GM12873 (cell line): ENCODE results near the gene TBC1D16.

Experiments used
- CTCF ChIP-seq: IDR thresholded peaks from 2 replicates; pipeline ENCODE4 v1.5.1; 2012; ENCODE audit warnings: low read depth, mild to moderate bottlenecking, moderate library complexity, low read length, control low read depth; ENCODE audit not compliant: insufficient read depth; ENCODE audit errors: missing control alignments

The TBC1D16 gene

GRCh38 chr17:79943347-79944241 is 92.1 kb downstream of the TBC1D16 start:
- TF ChIP-seq CTCF: no peak

GRCh38 chr17:79942591-79943346 is 92.9 kb downstream of the TBC1D16 start:
- no peak for TF ChIP-seq CTCF

GRCh38 chr17:79942011-79942405 is 93.7 kb downstream of the TBC1D16 start:
- no peak for TF ChIP-seq CTCF

GRCh38 chr17:79941088-79942010 is 94.3 kb downstream of the TBC1D16 start:
- TF ChIP-seq CTCF: no peak

- TF ChIP-seq CTCF: no peak
Measured at GRCh38 chr17:79940459-79941087, 95.1 kb downstream of the TBC1D16 start.

GRCh38 chr17:79939755-79940458 is 95.8 kb downstream of the TBC1D16 start:
- TF ChIP-seq CTCF: no peak
